GM18907 (cell line): ENCODE results near the gene COA7.
"Not testable (repeated sequence)": the region's sequence is repeated elsewhere in the genome, so short reads cannot be mapped to it uniquely, and the experiment has no call there.

Source experiments
- ATAC-seq: cut with Tn5 transposase; IDR thresholded peaks from one replicate; pipeline ENCODE4 v1.9.1; 2021; ENCODE audit warnings: mild to moderate bottlenecking, moderate library complexity; ENCODE audit not compliant: unreplicated experiment

The COA7 gene

DNA sequence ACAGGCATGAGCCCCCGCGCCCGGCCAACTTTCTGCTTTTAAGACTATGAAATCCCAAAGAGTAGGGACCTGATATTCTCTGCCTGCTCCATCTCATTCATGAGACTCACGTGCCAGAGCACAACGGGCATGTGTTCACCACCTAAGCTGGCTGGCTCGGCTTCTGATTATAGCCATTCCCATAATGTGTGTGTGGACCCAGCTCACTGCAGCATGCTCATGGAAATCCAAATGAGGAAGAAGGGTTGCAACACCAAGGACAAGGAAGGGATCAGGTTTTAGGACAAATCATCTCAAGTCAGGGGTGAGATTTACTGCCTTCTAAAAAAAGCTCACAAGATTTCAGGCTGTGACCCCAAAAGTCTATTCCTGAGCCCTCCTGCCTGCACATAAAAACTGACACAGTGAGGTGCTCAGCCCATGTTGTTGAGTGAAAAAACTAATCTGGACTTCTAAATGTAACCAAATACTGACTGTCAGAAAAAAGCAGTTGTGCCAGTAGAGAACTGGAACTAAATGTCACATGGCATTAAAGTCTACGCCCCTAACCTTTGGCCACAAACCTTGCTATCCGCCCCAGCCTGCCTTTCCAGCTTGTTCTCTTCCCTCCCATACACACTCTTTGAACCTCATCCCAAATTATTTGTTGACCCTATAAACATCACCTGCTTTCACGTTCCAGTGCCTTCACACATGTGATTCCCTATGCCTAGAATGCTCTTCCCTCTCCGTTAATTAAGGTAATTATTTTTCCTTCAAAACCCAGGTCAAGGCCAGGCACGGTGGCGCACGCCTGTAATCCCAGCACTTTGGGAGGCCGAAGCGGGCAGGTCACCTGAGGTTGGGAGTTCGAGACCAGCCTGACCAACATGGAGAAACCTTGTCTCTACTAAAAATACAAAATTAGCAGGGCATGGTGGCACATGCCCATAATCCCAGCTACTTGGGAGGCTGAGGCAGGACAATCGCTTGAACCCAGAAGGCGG, 9.1 kb upstream of the COA7 start:
- ATAC-seq = no peak

DNA sequence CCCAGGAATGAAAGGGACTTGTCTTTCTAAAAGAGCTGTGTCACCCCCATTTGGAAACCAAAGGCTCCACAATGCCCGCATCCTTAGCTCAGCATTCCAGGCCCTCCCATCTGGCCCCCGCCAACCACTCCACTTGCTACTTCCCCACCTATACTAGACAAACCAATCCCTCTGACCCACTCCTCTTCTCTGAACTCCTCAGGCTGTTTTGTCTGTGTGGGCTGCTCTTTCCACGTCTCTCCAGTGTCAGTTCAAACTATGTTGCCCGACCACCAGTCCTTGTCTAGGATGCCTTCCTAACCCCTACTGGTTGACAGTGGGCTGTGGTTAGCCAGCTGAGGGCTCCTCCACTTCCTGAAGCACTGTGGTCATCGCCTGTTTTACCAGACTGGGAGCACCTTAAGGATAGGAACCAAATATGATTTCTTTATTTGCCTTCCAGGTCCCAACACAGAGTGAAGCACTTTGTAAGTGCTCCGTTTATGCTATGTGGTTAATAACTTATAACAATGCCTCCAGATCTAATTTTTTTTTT, 8.1 kb upstream of the COA7 start:
- no peak for ATAC-seq

DNA sequence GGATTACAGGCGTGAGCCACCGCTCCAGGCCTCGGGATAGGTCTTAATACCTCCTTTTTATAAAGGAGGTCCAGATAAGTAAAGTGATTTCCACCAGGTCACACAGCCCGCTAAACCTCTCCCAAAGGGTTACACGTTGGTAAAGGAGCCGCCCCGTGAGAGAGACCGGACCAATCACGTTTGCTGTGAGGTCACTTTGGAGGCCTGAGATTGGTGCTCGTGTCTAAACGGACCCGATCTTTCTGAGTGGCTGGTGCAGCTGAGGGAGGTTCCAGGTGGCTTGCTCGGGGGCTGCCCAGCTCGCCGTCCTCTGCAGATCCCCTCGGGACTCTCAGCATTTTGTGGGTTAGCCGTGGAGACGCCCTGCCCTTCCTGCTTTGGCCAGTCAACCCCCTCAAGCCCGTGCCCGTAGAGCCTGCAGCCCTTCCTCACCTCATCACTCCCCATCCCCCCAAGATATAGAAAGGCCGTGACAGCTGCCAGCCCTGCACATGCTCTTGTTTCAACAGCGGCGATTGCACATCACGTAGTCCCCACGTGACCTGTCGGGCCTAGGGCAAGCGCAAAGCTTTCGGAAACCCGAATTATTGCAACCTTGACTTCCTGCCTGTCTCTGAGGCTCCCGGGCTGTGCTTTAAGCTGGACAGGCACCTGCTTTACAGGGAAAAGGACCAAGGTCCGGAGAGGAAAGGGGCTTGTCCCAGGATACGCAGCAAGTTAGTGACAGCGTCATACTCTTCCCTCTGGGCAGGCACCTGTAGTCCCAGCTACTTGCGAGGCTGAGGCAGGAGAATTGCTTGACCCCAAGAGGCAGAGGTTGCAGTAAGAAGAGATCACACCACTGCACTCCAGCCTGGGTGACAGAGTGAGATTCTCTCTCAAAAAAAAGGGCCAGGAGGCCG, 5.0 kb upstream of the COA7 start:
- peak; percentile 95 for ATAC-seq

DNA sequence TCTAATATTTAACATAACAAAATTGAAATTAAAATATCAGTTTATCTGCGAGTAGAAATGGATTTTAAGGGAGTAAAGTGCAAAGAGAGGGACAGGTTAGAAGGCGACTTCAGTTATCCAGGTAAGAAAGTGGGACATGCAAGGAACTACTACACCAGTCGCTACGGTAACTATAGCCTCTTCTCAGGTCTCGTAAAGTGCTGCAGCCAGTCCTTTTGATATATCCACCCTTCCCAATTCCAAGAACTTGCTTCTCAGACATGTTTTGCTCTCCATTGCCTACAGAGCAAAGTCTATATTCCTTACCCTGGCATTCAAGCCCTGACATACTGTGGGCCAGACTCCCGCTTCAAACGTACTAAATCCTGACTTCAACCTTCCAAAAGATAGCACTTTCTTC, 2.5 kb downstream of the COA7 start:
- no peak for ATAC-seq

DNA sequence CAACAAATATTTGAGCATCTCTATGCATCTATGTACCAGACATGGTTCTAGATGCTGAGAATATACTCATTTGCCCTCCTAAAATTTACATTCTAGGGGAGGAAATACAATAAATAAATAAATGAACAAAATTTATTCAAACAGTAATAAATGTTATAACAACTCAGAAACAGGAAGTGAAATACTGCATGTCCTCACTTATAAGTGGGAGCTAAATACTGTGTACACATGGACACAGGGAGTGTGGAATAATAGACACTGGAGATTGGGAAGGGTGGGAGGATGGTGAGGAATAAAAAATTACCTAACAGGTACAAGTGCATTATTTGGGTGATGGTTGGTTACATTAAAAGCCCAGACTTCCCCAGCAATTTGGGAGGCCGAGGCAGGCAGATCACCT, 4.3 kb downstream of the COA7 start:
- no peak for ATAC-seq

DNA sequence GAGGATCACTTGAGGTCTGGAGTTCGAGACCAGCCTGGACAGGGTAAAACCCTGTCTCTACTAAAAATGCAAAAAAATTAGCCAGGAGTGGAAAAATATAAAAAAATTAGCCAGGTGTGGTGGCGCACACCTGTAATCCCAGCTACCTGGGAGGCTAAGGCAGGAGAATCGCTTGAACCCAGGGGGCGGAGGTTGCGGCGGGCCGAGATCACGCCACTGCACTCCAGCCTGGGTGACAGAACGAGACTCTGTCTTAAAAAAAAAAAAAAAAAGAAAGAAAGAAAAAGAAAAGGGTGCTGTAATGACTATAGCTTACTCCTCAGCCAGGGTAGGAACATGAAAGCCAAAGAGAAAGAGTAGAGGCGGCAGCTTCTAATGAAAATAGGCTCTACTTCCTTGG, 4.8 kb downstream of the COA7 start:
- not testable (repeated sequence) for ATAC-seq

DNA sequence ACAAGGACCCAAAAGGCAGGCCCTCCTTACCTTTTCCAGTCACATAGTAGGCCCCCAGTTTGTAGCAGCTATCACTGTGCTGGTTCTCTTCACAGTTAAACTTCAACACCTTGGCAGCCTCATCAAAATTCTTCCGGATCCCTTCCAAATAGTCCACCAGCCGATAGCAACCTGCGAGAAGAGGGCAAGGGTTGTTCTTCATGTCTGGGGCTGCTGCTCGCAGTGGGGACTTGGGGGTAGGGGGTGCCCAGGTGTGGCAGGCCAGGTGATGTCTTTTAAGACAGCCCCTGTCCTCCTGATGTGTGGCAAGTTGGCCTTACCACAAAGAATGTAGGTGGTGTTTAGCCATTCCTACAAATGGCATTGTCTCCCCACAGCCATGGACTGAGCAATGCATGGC, 5.5 kb downstream of the COA7 start:
- no peak for ATAC-seq

DNA sequence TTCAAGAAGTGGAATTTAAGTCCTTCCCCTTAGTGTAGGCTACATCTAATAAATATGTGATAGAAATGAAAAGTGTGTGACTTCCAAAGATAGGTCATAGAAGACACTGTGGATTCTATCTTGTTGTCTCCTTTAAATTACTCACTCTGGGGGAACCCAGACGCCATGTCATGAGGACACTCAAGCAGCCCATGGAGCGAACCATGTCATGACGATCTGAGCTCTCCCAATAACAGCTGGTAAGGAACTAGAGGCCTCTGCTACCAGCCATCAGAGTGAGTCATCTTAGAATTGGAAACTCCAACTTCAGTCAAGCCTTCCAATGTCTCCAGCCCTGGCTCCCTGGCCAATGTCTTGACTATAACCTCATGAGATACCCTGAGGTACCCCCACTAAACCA, 6.3 kb downstream of the COA7 start:
- ATAC-seq = no peak

DNA sequence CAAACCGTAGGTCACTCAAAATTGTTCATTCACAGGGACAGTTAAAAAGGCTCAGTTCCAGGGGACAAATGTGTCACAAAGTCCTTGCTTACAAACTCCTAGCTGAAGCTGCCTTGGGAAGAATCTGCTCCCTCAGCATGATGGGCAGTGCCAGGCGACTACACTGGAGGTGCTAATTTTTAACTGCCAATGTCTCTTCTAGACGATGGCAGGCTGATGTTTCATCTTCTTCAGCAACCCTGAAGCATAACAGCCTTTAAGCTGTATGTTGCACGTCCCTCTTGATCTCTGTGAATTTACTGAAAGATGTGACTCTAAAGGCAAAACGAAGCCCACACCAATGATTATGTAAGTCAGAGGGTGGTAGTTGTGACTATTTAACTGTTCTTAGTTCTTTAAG, 11.3 kb downstream of the COA7 start:
- no peak for ATAC-seq

DNA sequence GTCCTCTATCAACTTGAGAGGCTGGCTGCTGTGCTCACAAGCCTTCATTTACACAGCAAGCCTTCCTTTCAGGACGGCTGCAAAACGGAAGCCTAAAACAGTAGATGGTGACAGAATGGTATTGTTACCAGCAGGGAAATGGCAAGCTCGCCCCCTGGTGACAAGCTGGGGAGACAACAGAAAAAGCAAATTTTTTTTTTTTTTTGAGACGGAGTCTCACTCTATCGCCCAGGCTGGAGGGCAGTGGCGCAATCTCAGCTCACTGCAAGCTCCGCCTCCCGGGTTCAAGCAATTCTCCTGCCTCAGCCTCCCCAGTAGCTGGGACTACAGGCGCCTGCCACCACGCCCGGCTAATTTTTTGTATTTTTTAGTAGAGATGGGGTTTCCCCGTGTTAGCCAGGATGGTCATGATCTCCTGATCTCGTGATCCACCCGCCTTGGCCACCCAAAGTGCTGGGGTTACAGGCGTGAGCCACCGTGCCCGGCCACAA, 11.8 kb downstream of the COA7 start:
- ATAC-seq = peak; percentile 84

DNA sequence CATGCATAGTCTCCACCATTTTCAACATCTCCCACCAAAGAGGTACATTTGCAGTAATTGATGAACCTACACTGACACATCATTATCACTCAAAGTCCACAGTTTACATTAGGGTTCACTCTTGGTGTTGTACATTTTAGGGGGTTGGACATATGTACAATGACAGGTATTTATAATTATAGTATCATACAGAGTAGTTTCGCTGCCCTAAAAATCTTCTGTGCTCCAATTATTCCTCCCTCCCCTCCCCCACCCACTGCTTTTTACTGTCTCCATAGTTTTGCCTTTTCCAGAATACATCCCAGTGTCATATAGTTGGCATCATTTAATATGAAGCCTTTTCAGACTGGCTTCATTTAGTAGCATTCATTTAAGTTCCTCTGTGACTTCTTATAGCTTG, 13.6 kb downstream of the COA7 start:
- ATAC-seq = no peak

DNA sequence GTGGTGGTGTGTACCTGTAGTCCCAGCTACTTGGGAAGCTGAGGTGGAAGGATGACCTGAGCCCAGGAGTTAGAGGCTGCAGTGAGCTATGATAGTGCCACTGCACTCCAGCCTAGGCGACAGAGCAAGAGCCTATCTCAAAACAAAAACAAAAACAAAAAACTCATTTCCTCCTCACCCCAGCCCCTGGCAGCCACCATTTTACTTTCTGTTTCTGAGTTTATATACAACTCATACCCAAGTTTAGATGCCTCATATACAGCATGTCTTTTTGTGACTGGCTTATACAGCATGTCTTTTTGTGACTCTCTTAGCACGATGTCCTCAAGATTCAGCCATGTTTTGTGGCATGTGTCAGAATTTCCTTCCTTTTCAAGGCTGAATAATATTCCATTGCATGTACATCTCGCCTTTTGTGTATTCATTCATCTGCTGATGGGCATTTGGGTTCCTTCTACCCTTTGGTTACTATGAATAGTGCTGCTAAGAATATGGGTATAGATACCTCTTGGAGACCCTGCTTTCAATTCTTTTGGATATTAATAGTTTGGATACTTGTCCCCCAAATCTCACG, 14.7 kb downstream of the COA7 start:
- ATAC-seq = no peak

DNA sequence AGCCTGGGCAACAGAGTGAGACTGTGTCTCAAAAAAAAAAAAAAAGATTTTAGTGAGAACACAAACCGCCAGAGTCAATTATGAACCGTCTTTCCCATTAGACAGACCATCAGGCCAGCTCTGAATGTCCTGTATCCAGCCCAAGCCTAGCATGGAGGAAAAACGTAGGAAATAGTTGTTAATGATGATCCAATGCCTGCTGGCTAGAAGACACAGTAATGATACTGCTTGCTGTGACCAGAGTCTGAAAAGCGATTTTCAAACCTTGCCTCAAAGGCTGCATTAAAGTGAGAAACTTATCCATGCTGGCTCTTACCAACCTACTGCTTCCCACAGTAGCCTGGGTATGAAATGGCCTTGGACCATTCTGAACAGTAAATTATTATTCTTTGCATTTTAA, 17.0 kb downstream of the COA7 start:
- no peak for ATAC-seq

DNA sequence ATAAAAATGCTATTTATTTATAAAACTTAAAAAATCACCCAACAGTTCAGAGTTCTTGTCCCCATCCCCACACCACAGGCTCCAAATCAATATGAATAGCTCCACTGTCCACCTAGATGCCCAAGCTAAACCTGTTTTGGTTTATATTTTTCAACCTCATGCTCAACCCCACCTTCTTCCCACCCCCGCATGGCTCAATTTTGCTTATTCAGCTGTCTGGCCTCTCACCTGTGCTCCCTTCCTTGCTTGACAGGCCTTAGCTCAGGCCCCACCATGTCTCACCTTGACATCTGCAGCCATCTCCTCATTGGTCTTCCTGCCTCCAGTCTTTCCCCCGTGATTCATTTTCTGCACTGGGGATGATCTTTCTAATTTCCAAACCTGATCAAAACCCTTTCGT, 17.8 kb downstream of the COA7 start:
- no peak for ATAC-seq

DNA sequence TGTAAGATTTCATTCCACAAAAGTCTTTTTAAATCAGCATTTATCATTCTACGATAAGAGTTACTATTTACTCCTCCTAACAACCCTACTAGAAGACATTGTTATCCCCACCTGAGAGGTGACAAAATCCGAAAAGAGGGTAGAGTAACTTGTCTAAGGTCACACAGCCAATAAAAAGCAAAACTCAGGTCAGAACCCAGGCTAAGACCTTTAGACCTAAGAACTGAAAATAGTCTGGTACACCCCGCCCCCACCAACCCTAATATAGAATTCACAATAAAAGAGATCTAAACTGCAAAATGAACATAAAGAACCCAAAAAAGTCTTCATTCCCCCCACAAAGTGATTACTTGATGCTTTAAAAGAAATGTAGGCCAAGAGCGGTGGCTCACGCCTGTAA, 18.6 kb downstream of the COA7 start:
- no peak for ATAC-seq

DNA sequence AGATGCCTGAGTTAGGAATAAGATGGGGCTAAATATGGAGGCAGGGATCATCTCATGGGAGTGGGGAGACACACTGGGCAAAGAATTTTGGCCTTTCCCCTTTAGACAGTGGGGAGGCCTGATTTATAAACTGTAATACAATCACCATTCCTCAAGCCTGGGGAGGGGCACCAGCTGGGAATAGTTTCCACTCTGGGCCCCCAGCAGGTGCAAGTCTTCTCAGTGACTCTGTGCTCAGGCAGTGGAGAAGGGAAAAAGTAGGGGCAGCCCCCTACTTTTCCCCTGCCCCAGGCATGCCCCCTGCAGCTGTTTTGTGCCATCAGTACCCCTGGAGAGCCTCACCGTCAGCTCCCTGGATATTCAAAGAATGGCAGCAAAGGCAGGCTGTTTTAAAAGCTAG, 19.1 kb downstream of the COA7 start:
- ATAC-seq = no peak

DNA sequence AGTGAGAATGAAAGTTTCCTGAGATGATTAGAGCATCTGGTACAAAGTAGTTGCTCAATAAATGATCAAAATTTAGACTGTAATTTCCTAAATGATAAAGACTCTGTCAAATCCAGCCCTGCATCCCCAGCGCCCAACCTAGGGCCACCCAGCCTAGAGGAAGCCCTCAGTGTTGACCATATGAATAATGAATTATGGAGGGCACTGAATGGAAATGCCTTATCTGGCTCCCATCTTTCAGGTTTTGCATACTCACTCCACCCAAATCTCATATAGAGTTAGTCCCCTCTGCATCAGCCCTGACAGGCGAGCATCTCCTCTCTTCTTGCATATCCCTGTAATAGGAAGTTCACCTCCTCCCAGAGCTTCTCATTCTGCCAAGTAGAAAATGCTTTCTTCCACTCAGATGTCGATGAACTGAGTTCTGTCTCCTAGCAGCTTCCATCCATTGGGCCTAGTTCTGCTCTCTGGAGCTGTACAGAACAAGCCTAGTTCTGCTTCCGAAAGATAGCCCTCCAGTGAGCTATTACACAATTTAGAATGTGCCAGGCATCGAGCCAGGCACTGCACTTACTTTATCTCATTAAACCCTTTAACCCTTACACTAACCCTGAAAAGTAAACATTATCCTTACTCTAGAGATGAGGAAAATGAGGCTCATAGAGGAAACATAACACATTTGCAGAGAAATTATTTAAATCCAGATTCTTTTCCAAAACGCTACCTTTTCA, 20.9 kb downstream of the COA7 start:
- no peak for ATAC-seq

DNA sequence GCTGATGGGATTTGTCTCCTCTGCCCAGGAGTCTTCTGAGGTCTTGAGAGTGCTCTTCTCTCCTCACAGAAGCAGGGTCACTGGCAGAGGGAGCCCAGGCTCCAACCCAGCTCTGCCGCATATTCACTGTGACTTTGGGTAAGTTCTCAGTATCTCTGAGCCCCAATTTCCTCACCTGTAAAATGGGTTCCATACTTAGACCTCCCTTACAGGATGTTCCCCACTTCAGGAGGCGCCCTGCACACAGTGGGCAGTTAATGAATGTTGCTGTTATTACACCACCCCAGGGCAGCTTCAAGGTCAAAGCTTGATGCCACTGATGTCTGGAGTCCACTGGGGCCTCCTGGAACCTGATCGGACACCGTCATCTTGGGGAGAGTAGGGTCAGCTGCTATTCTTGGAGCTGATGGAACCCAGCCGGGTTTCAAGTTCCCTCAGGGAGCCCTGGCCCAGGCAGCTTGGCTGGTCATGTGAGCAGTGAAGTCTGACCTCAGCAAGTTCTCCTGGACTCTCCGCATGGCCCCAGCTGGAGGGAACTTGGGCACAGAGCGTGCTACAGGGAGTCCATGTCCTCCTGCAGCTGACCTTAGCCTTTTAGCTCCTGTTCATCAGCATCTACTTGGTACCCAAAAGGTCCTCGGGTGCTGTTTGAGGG, 21.8 kb downstream of the COA7 start:
- ATAC-seq = no peak

DNA sequence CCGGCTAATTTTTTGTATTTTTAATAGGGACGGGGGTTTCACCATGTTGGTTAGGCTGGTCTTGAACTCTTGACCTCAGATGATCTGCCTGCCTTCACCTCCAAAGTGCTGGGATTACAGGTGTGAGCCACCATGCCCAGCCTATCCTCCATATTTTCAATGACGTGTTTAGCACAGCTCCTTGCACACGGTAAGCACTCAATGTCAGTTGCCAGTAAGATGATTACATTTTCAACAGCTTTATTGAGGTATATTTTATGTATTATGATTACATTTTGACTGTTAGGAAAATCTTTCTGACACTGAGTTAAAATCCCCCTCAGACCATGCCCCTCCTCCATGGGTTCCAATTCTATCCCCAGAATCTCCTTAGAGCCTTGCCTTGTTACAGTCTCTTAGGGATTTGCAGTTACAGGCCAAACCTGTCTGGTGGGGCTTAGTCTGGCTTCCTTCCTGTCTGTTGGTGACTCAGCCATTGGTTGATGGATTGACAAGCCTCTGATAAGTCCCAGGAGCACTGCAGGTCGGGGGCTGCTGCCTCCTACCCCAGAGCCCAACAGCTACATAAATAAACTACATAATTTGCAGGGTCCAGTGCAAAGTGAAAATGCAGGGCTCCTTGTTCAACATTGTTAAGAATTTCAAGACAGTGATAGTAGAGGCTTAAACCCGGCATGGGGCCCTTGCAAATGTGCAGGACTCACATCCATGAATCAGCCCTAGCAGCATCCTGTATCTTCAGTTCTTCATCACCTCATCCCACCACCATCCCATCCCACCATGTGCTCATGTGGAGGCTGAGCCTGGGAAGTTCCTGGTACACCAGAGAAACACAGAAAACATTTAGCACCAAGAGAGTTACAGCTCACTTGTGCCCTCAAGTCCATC, 23.4 kb downstream of the COA7 start:
- ATAC-seq = no peak
